ENCODE measurements around the gene UBE2L5. TPM values are rescaled to one million over a fixed set of nuclear protein-coding genes. Genes with fewer than 3 reads are reported as not detected.

Gene UBE2L5
- total RNA-seq, 2 donors from 2014 or later: 0.18 to 5.2 TPM

GRCh38 chr13:30465593-30466357 lies 43.5 kb downstream of the UBE2L5 start, which contains the start of gene HMGB1:
TSS of gene HMGB1 (minus strand) at chr13:30465936. CDS start at chr13:30463680, 2,256 bp downstream.
- H3K27me3 ChIP-seq (replicated peaks; ENCODE audit: insufficient read depth): no peaks in the 10 kb centered on the region
- no peaks in the 10 kb centered on the region for H3K9me3 ChIP-seq
- intact Hi-C loops (cut with DNase I): loop anchor here (2.0 to 10.0 kb wide), 7 partner anchors 45 to 611 kb away; partner anchors contain the start of genes UBL3 and USPL1
- under 1% methylated on average over 57 of the region's 57 CpGs for WGBS
- no peaks in the 10 kb centered on the region for H3K36me3 ChIP-seq
- H3K27ac ChIP-seq: peak within 1 kb of the TSS; percentile 99
- TF ChIP-seq POLR2A (IDR thresholded peaks at IDR 0.05) (peak; percentile 100), POLR2AphosphoS5 (IDR thresholded peaks at IDR 0.05) (peak; percentile 100), CTCF (IDR thresholded peaks at IDR 0.05) (peak in 1 of 4 experiments; percentile 27)
- peaks cover 3% of the 10 kb centered on the region for H3K4me1 ChIP-seq (replicated peaks)
- DNase-seq (ENCODE audit: low spot score): peak; percentile 99
- peak within 1 kb of the TSS; percentile 91 to 98 for H3K4me3 ChIP-seq

GRCh38 chr13:30466358-30466714 lies 44.0 kb downstream of the UBE2L5 start:
- Histone ChIP-seq H3K4me1 (replicated peaks) (peaks cover 3% of the 10 kb centered on the region), H3K27ac (no peak overlapping the region), H3K36me3 (no peaks in the 10 kb centered on the region), H3K27me3 (replicated peaks; ENCODE audit: insufficient read depth) (no peaks in the 10 kb centered on the region), H3K9me3 (no peaks in the 10 kb centered on the region), H3K4me3 (no peak overlapping the region)
- intact Hi-C loops (cut with DNase I): loop anchor here (5.0 to 10.0 kb wide), 5 partner anchors 72 to 612 kb away; partner anchors contain the start of gene UBL3
- no peak for DNase-seq (ENCODE audit: low spot score)
- TF ChIP-seq POLR2A (IDR thresholded peaks at IDR 0.05): no peak
- no peak for TF ChIP-seq CTCF (IDR thresholded peaks at IDR 0.05)
- 9% methylated on average over 11 of the region's 11 CpGs for WGBS

GRCh38 chr13:30466841-30467252 lies 44.6 kb downstream of the UBE2L5 start:
- 51% methylated on average over 4 of the region's 4 CpGs for WGBS
- no peak for DNase-seq (ENCODE audit: low spot score)
- no peak overlapping the region for H3K4me3 ChIP-seq
- H3K27me3 ChIP-seq (replicated peaks; ENCODE audit: insufficient read depth): no peaks in the 10 kb centered on the region
- intact Hi-C loops (cut with DNase I): loop anchor here (5.0 to 10.0 kb wide), 5 partner anchors 72 to 612 kb away; partner anchors contain the start of gene UBL3
- H3K36me3 ChIP-seq: no peaks in the 10 kb centered on the region
- no peak overlapping the region for H3K27ac ChIP-seq
- no peaks in the 10 kb centered on the region for H3K9me3 ChIP-seq
- peaks cover 2% of the 10 kb centered on the region for H3K4me1 ChIP-seq (replicated peaks)
- TF ChIP-seq POLR2A (IDR thresholded peaks at IDR 0.05) (no peak), POLR2AphosphoS5 (IDR thresholded peaks at IDR 0.05) (no peak)

- Histone ChIP-seq H3K4me1 (replicated peaks) (peaks cover 4% of the 10 kb centered on the region), H3K9me3 (no peaks in the 10 kb centered on the region), H3K4me3 (no peak overlapping the region), H3K27ac (no peak overlapping the region), H3K36me3 (no peaks in the 10 kb centered on the region), H3K27me3 (replicated peaks; ENCODE audit: insufficient read depth) (no peaks in the 10 kb centered on the region)
- WGBS: 94% methylated on average over 1 of the region's 1 CpG
- no peak for DNase-seq (ENCODE audit: low spot score)
- TF ChIP-seq POLR2AphosphoS5 (IDR thresholded peaks at IDR 0.05): no peak
- no peak for TF ChIP-seq POLR2A (IDR thresholded peaks at IDR 0.05)
- TF ChIP-seq CTCF (IDR thresholded peaks at IDR 0.05): no peak
- intact Hi-C loops (cut with DNase I): no loop called here
These were observed 51.4 kb downstream of the UBE2L5 start for GRCh38 chr13:30473675-30474074.

- 39% methylated on average over 4 of the region's 4 CpGs for WGBS
- peak overlapping the region in 1 of 2 donors; percentile 24 for H3K27ac ChIP-seq
- intact Hi-C loops (cut with DNase I): no loop called here
These were observed 55.3 kb downstream of the UBE2L5 start for GRCh38 chr13:30477346-30478195.

More at GRCh38 chr13:30477346-30478195, 55.3 kb downstream of the UBE2L5 start:
- no peaks in the 10 kb centered on the region for H3K9me3 ChIP-seq
- H3K27me3 ChIP-seq (replicated peaks; ENCODE audit: insufficient read depth): no peaks in the 10 kb centered on the region
- no peak for TF ChIP-seq CTCF (IDR thresholded peaks at IDR 0.05)
- peak; percentile 42 for TF ChIP-seq POLR2AphosphoS5 (IDR thresholded peaks at IDR 0.05)
- TF ChIP-seq POLR2A (IDR thresholded peaks at IDR 0.05): no peak
- peak; percentile 27 for DNase-seq (ENCODE audit: low spot score)
- no peaks in the 10 kb centered on the region for H3K36me3 ChIP-seq
- no peak overlapping the region for H3K4me3 ChIP-seq
- H3K4me1 ChIP-seq (replicated peaks): peaks cover 4% of the 10 kb centered on the region

Data from prostate gland (tissue), 2 donors.